T-helper 2 cell (primary cell): ENCODE results near the gene ACTN4.
"Not testable (repeated sequence)": the region's sequence is repeated elsewhere in the genome, so short reads cannot be mapped to it uniquely, and the experiment has no call there.

ENCODE experiments used
- DNase-seq, 5 experiments: peaks; one replicate each; pipeline versions ENCODE4 v3.0.0 to v3.0.0-alpha.2; 2012 to 2022

ACTN4 gene

GRCh38 chr19:38771569-38771968 lies 124.1 kb downstream of the ACTN4 start:
- DNase-seq: not testable (repeated sequence)

DNA sequence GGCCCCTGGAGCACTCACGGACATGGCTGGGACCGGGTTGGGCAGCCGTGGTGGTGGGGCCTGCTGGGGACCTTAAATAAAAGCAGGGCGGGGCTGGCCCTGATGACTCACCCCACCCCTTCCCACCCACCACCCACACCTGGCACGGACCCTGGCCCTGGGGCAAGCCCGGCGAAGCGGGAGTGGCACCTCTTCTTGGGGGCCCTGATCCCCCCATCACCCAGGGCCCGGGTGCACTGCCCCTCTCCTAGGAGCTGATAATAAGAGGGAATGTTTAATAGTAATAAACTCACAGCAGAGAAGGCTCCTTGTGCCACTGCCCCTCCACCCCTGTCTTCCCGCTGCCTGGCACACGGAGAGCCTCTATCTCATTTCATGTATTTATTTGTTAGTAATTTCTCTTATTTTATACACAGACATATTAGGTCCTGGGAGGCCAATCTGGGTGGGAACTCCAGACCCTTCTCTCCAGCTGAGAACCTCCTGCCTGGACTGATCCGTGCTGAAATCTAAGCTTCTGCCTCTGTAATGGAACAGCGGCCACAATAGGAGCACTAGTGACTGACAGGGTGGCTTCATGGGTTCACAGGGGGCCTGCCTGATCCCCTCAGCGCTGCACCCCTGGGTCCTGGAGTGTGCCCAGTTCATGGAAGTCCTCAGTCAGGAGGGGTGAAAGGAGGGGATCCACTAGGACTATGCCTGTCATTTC lies 126.2 kb downstream of the ACTN4 start, which contains the start of gene LGALS7:
Gene LGALS7 (minus strand): TSS at position 49 of the 709 bp plus-strand sequence. CDS start 25 bp downstream, at position 24.
- no peak for DNase-seq

- no peak for DNase-seq
Measured at GRCh38 chr19:38774181-38774950, 126.9 kb downstream of the ACTN4 start.

DNA sequence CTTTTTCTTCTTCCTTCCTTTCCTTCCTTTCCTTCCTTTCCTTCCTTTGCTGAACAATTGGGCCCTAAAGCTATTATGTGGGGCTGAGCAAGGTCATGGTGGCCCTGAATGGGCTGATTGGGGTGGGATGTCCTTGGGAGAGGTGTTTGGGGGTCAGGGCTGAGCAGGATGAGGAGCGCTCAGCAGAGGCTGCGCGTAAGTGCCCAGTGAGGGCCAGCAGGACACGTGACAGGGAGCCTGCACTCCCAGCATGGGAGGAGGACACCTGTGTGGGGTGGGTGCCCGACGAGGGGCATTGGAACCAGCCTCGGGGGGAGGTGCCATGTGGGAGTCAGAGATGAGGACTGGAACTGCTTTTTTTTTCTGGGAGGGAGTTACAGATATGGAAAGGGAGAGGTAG lies 131.3 kb downstream of the ACTN4 start:
- DNase-seq: no peak

- DNase-seq: no peak
Measured at GRCh38 chr19:38780443-38780842, 133.0 kb downstream of the ACTN4 start.

DNA sequence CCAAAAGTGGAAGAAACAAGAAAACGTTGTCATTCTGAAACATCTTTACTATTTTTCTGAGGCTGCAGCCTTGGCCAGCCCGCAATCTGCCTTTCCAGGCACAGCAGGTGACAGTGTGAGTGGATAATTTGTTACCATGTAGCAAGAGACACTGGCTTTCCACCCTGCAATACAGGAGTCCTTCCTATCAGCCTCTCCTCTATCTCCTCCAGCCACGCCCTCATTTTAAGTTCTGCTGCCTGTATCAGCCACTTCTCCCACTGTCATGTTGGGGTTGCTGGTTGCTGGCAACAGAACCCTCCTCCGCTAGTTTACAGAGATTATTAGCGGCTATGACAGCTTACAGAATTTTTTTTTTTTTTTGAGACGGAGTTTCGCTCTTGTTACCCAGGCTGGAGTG lies 133.6 kb downstream of the ACTN4 start:
- DNase-seq: no peak
